Loucy (cell line): ENCODE measurements around the gene ZFYVE1.

Experiments used
- EZH2phosphoT487 ChIP-seq: fragments of 200-600 bp; IDR thresholded peaks from 2 replicates; pipeline ENCODE4 v1.6.1; 2018; ENCODE audit warnings: antibody characterized with exemption, mild to moderate bottlenecking, moderate library complexity, borderline replicate concordance
- TF ChIP-seq, protein P1 (sequence below): fragments of 200-600 bp; sonication (generic); conservative IDR thresholded peaks from 2 replicates; pipeline ENCODE4 v1.5.1; 2014; ENCODE audit warnings: mild to moderate bottlenecking, antibody characterized with exemption, low read length

DNA sequence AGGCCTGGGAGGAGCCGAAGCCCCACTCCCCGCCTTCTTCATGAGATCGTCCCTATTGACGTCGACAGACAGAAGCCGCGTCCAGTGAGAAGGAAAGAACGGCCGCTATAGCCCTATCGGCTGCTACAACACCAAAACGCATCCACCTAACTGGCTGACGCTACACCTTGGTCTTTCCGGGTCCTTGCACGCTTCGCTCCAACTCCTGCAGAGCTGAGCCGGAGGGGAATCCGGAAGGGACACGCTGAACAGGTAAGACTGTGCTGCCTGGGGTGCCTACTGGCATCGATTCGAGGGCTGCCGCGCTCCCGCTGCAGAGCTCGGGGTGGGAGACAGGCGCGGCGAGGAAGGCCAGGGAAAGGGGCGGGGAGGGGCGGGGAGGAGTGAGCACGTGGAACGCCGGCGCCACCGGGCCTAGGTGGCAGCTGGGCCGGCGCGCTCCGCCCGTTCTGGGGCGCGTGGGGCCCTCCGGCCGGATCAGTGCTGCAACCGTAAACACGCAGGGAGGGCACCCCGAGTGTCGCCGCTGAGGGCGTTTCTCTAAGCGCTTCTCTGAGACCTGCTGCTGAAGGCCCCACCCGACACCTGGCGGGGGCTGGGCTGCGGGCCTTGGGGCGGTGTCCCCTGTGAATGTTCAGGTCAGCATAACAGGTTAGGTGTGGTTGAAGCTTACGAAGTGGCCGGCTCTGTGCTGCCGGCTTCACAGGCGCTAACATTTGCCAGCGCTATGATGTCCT is 100.4 kb downstream of the ZFYVE1 start, which contains the start of gene DCAF4:
- TF ChIP-seq, protein P1, sequence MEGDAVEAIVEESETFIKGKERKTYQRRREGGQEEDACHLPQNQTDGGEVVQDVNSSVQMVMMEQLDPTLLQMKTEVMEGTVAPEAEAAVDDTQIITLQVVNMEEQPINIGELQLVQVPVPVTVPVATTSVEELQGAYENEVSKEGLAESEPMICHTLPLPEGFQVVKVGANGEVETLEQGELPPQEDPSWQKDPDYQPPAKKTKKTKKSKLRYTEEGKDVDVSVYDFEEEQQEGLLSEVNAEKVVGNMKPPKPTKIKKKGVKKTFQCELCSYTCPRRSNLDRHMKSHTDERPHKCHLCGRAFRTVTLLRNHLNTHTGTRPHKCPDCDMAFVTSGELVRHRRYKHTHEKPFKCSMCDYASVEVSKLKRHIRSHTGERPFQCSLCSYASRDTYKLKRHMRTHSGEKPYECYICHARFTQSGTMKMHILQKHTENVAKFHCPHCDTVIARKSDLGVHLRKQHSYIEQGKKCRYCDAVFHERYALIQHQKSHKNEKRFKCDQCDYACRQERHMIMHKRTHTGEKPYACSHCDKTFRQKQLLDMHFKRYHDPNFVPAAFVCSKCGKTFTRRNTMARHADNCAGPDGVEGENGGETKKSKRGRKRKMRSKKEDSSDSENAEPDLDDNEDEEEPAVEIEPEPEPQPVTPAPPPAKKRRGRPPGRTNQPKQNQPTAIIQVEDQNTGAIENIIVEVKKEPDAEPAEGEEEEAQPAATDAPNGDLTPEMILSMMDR = no peak
- TF ChIP-seq EZH2phosphoT487 = no peak
